ENCODE data around the gene P2RX3.

The P2RX3 gene

DNA sequence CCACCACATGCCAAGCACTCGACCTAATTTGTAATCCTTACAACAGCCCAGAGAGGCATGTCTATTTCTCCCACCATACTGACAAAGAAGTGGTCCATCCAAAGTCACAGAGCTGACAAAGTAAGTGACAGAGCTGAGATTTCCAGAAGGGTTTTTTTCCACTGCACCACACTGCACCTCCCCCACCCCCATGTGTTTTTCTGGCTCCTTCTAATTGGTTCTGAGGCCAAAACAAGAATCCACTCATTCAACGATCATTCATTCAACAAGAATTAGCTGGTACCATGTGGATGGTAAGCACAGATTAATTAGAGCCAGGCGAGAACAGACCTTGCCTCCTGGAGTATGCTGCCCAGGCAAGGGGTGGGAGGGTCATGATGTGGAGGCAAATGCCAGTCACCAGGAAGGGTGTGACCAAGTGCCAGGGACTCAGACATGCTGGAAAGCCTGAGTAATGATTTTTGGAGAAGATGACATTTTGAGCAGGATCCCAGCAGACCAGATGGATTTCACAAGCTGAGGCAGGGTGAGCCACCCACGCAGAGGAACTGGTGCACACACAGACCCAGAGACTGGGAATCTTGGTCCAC, 67.2 kb downstream of the P2RX3 start:
- Histone ChIP-seq H3K27ac (ENCODE audit: low read depth, low read length, poor library complexity, severe bottlenecking) (no peak overlapping the region), H3K9me3 (ENCODE audit: low read length) (no peaks in the 10 kb centered on the region), H3K9ac (ENCODE audit: low read length) (no peak overlapping the region), H3K4me1 (ENCODE audit: insufficient read depth, low read length, severe bottlenecking) (no peaks in the 10 kb centered on the region), H3K4me3 (ENCODE audit: low read depth, low read length, poor library complexity, severe bottlenecking) (no peak overlapping the region), H3K9me2 (ENCODE audit: low read depth, low read length) (no peaks in the 10 kb centered on the region), H3K36me3 (ENCODE audit: insufficient read depth, low read length) (peaks cover 52% of the 10 kb centered on the region), H4K20me1 (ENCODE audit: insufficient read depth, low read length) (no peaks in the 10 kb centered on the region), H2AFZ (ENCODE audit: low read length) (no peak overlapping the region), H3K4me2 (ENCODE audit: low read length) (no peak overlapping the region), H3K27me3 (ENCODE audit: insufficient read depth, low read length) (no peaks in the 10 kb centered on the region), H3F3A (ENCODE audit: insufficient read depth, low read length) (no peaks in the 10 kb centered on the region), H3K79me2 (ENCODE audit: insufficient read depth, low read length) (no peaks in the 10 kb centered on the region)
- TF ChIP-seq EZH2 (IDR thresholded peaks at IDR 0.05; ENCODE audit: borderline replicate concordance, low read length): no peak

DNA sequence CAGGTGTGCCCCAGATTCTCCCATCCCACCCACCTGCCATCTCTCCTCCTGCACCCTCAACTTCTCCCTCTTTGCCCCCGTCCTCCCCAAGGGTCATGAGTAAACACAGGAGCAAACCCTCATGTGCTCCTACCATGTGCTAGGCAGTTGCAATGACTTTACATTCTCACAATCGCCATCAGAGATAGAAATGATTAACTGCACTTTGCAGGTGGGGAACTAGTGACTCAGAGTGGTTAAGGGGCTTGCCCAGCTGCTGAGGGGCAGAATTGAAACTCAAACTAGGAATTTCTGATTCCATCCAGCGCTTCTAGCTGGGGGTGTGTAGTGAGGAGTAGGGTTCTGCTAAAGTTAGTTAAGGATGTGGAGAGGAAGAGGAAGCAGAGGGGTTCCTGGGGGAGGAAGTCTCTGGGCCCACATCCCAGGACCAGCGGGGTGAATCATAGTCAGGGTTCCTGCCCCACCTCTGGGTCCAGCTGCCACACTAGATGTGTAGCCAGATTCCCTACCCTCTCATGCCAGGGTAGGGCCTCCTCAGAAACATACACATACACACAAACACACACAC, 68.3 kb downstream of the P2RX3 start:
- Histone ChIP-seq H3F3A (ENCODE audit: insufficient read depth, low read length) (no peaks in the 10 kb centered on the region), H3K36me3 (ENCODE audit: insufficient read depth, low read length) (peaks cover 62% of the 10 kb centered on the region), H3K9me2 (ENCODE audit: low read depth, low read length) (no peaks in the 10 kb centered on the region), H3K4me1 (ENCODE audit: insufficient read depth, low read length, severe bottlenecking) (no peaks in the 10 kb centered on the region), H3K4me2 (ENCODE audit: low read length) (no peak overlapping the region), H2AFZ (ENCODE audit: low read length) (no peak overlapping the region), H3K4me3 (ENCODE audit: low read depth, low read length, poor library complexity, severe bottlenecking) (no peak overlapping the region), H4K20me1 (ENCODE audit: insufficient read depth, low read length) (no peaks in the 10 kb centered on the region), H3K27me3 (ENCODE audit: insufficient read depth, low read length) (no peaks in the 10 kb centered on the region), H3K27ac (ENCODE audit: low read depth, low read length, poor library complexity, severe bottlenecking) (no peak overlapping the region), H3K9me3 (ENCODE audit: low read length) (no peaks in the 10 kb centered on the region), H3K9ac (ENCODE audit: low read length) (no peak overlapping the region), H3K79me2 (ENCODE audit: insufficient read depth, low read length) (no peaks in the 10 kb centered on the region)
- TF ChIP-seq CTCF (IDR thresholded peaks at IDR 0.05; ENCODE audit: low read length): no peak
- no peak for TF ChIP-seq EZH2 (IDR thresholded peaks at IDR 0.05; ENCODE audit: borderline replicate concordance, low read length)

GRCh38 chr11:57407010-57407920, 69.1 kb downstream of the P2RX3 start:
- no peak overlapping the region for H3K9ac ChIP-seq (ENCODE audit: low read length)
- H3K9me2 ChIP-seq (ENCODE audit: low read depth, low read length): no peaks in the 10 kb centered on the region
- H3K9me3 ChIP-seq (ENCODE audit: low read length): no peaks in the 10 kb centered on the region
- H3K4me2 ChIP-seq (ENCODE audit: low read length): no peak overlapping the region
- H3K4me1 ChIP-seq (ENCODE audit: insufficient read depth, low read length, severe bottlenecking): no peaks in the 10 kb centered on the region
- no peaks in the 10 kb centered on the region for H3K27me3 ChIP-seq (ENCODE audit: insufficient read depth, low read length)
- H3K4me3 ChIP-seq (ENCODE audit: low read depth, low read length, poor library complexity, severe bottlenecking): no peak overlapping the region
- H2AFZ ChIP-seq (ENCODE audit: low read length): no peak overlapping the region
- no peak overlapping the region for H3K27ac ChIP-seq (ENCODE audit: low read depth, low read length, poor library complexity, severe bottlenecking)
- H3F3A ChIP-seq (ENCODE audit: insufficient read depth, low read length): no peaks in the 10 kb centered on the region
- no peaks in the 10 kb centered on the region for H4K20me1 ChIP-seq (ENCODE audit: insufficient read depth, low read length)
- H3K36me3 ChIP-seq (ENCODE audit: insufficient read depth, low read length): peaks cover 69% of the 10 kb centered on the region
- TF ChIP-seq CTCF (IDR thresholded peaks at IDR 0.05; ENCODE audit: low read length) (no peak), EZH2 (IDR thresholded peaks at IDR 0.05; ENCODE audit: borderline replicate concordance, low read length) (no peak)
- no peaks in the 10 kb centered on the region for H3K79me2 ChIP-seq (ENCODE audit: insufficient read depth, low read length)
